H9 (cell line): ENCODE measurements around the gene BACE2. TPM values are rescaled to one million over a fixed set of nuclear protein-coding genes. Genes with fewer than 3 reads are reported as not detected.

ENCODE experiments used
- DNase-seq: peaks from one replicate; pipeline ENCODE4 v3.0.0-alpha.2; 2017
- H2AFZ ChIP-seq: one replicate; pipeline ENCODE4 v1.6.1; 2013; ENCODE audit warnings: mild to moderate bottlenecking, low read length, control low read depth, moderate library complexity
- H2AK5ac ChIP-seq: 2 replicates; pipeline ENCODE4 v1.6.1; 2013; ENCODE audit warnings: low read length, control low read depth, mixed read lengths; ENCODE audit not compliant: insufficient read length
- H2BK120ac ChIP-seq: one replicate; pipeline ENCODE4 v1.6.1; 2013; ENCODE audit warnings: low read depth, mild to moderate bottlenecking, low read length, control low read depth, inconsistent platforms; ENCODE audit not compliant: poor library complexity, severe bottlenecking
- H2BK12ac ChIP-seq: 2 replicates; pipeline ENCODE4 v1.6.1; 2013; ENCODE audit warnings: low read length, control low read depth, mixed read lengths, low read depth; ENCODE audit not compliant: insufficient read length
- H2BK15ac ChIP-seq: 2 replicates; pipeline ENCODE4 v1.6.1; 2013; ENCODE audit warnings: low read depth, low read length, control low read depth
- H2BK20ac ChIP-seq: one replicate; pipeline ENCODE4 v1.6.1; 2013; ENCODE audit warnings: low read depth, mild to moderate bottlenecking, low read length, control low read depth, inconsistent platforms; ENCODE audit not compliant: poor library complexity, severe bottlenecking
- H2BK5ac ChIP-seq: 2 replicates; pipeline ENCODE4 v1.6.1; 2013; ENCODE audit warnings: low read length, control low read depth, mixed read lengths; ENCODE audit not compliant: insufficient read length
- H3K14ac ChIP-seq: 2 replicates; pipeline ENCODE4 v1.6.1; 2013; ENCODE audit warnings: low read length, control low read depth; ENCODE audit not compliant: insufficient read depth
- H3K18ac ChIP-seq: 2 replicates; pipeline ENCODE4 v1.6.1; 2013; ENCODE audit warnings: low read depth, mild to moderate bottlenecking, mixed read lengths, low read length, control low read depth; ENCODE audit not compliant: insufficient read length
- H3K23ac ChIP-seq: 2 replicates; pipeline ENCODE4 v1.6.1; 2013; ENCODE audit warnings: low read length, control low read depth, mixed read lengths, low read depth; ENCODE audit not compliant: insufficient read length
- H3K23me2 ChIP-seq: 2 replicates; pipeline ENCODE4 v1.6.1; 2013; ENCODE audit warnings: low read depth, mild to moderate bottlenecking, mixed read lengths, low read length, control low read depth; ENCODE audit not compliant: insufficient read length, poor library complexity, severe bottlenecking
- H3K27ac ChIP-seq: 2 replicates; pipeline ENCODE4 v1.5.1; 2013; ENCODE audit warnings: low read length, control low read depth, mixed read lengths, low read depth; ENCODE audit not compliant: insufficient read length
- H3K27me3 ChIP-seq: 2 replicates; pipeline ENCODE4 v1.6.1; 2013; ENCODE audit warnings: low read length, control low read depth, inconsistent platforms; ENCODE audit not compliant: insufficient read depth
- H3K4ac ChIP-seq: 2 replicates; pipeline ENCODE4 v1.6.1; 2013; ENCODE audit warnings: low read depth, mild to moderate bottlenecking, control low read depth, inconsistent platforms, low read length, moderate library complexity
- H3K4me1 ChIP-seq: 2 replicates; pipeline ENCODE4 v1.6.1; 2013; ENCODE audit warnings: low read length, control low read depth, inconsistent platforms; ENCODE audit not compliant: insufficient read depth
- H3K4me2 ChIP-seq: 2 replicates; pipeline ENCODE4 v1.6.1; 2013; ENCODE audit warnings: low read length, control low read depth, mixed read lengths; ENCODE audit not compliant: insufficient read length, insufficient read depth
- H3K56ac ChIP-seq: 2 replicates; pipeline ENCODE4 v1.6.1; 2013; ENCODE audit warnings: low read depth, mild to moderate bottlenecking, mixed read lengths, low read length, control low read depth; ENCODE audit not compliant: insufficient read length
- H3K79me1 ChIP-seq: 2 replicates; pipeline ENCODE4 v1.6.1; 2013; ENCODE audit warnings: low read depth, mild to moderate bottlenecking, moderate library complexity, low read length, control low read depth, inconsistent platforms; ENCODE audit not compliant: insufficient read depth, poor library complexity, severe bottlenecking
- H3K79me2 ChIP-seq: 2 replicates; pipeline ENCODE4 v1.6.1; 2013; ENCODE audit warnings: low read length, control low read depth, inconsistent platforms; ENCODE audit not compliant: insufficient read depth
- H3K9ac ChIP-seq: 2 replicates; pipeline ENCODE4 v1.6.1; 2013; ENCODE audit warnings: low read length, control low read depth, mixed read lengths; ENCODE audit not compliant: insufficient read length; ENCODE audit errors: extremely low read depth
- H3K9me3 ChIP-seq: one replicate; pipeline ENCODE4 v1.6.1; 2013; ENCODE audit warnings: low read depth, low read length, inconsistent platforms; ENCODE audit not compliant: control insufficient read depth
- H3T11ph ChIP-seq: one replicate; pipeline ENCODE4 v1.6.1; 2013; ENCODE audit warnings: mild to moderate bottlenecking, low read length, control low read depth, inconsistent platforms
- H4K20me1 ChIP-seq: one replicate; pipeline ENCODE4 v1.6.1; 2013; ENCODE audit not compliant: control insufficient read depth, insufficient read length, insufficient read depth
- H4K5ac ChIP-seq: 2 replicates; pipeline ENCODE4 v1.6.1; 2013; ENCODE audit warnings: low read depth, mild to moderate bottlenecking, mixed read lengths, low read length, control low read depth; ENCODE audit not compliant: insufficient read length
- H4K8ac ChIP-seq: replicated peaks from 2 replicates; pipeline ENCODE4 v1.6.1; 2013; ENCODE audit warnings: low read length, control low read depth, mixed read lengths, low read depth; ENCODE audit not compliant: insufficient read length
- H4K91ac ChIP-seq: 2 replicates; pipeline ENCODE4 v1.6.1; 2013; ENCODE audit warnings: low read depth, mild to moderate bottlenecking, moderate library complexity, mixed read lengths, low read length, control low read depth; ENCODE audit not compliant: insufficient read length
- H3K27ac Mint-ChIP-seq, 3 experiments: 2 replicates in 2 of 3; 3 replicates in 1 of 3; pipeline ENCODE4 v1.8.0; 2020 to 2021; ENCODE audit warnings: mixed read lengths in 3 of 3, mild to moderate bottlenecking in 1 of 3, moderate library complexity in 1 of 3
- H3K27me3 Mint-ChIP-seq: 2 replicates; pipeline ENCODE4 v1.8.0; 2021; ENCODE audit warnings: low read depth, mild to moderate bottlenecking, moderate library complexity, mixed read lengths
- H3K36me3 Mint-ChIP-seq, 3 experiments: 2 replicates in 2 of 3; 3 replicates in 1 of 3; pipeline ENCODE4 v1.8.0; 2020 to 2021; ENCODE audit warnings: low read depth in 3 of 3, mixed read lengths in 3 of 3; ENCODE audit not compliant: insufficient read depth in 1 of 3
- H3K4me1 Mint-ChIP-seq, 2 experiments: 2 replicates each; pipeline ENCODE4 v1.8.0; 2020; ENCODE audit warnings: mixed read lengths in 2 of 2
- H3K4me3 Mint-ChIP-seq, 2 experiments: 2 replicates in 1 of 2; 3 replicates in 1 of 2; pipeline ENCODE4 v1.8.0; 2020 to 2021; ENCODE audit warnings: mild to moderate bottlenecking in 2 of 2, mixed read lengths in 2 of 2, moderate library complexity in 1 of 2
- H3K9me3 Mint-ChIP-seq, 2 experiments: 2 replicates in 1 of 2; 3 replicates in 1 of 2; pipeline ENCODE4 v1.8.0; 2020; ENCODE audit warnings: mild to moderate bottlenecking in 2 of 2, mixed read lengths in 2 of 2, moderate library complexity in 1 of 2
- CTCF ChIP-seq: fragments of 200-600 bp; sonication (generic); conservative IDR thresholded peaks from 3 replicates; pipeline ENCODE4 v1.8.0; 2021; ENCODE audit warnings: antibody characterized with exemption, mild to moderate bottlenecking
- WGBS: extraction: QIAGEN DNeasy Blood & Tissue Kit; methylation state at CpG from one replicate; pipeline ENCODE4 v1.1.7; 2013; ENCODE audit warnings: missing lambda C conversion rate, low lambda C conversion rate, mixed read lengths; ENCODE audit not compliant: insufficient read length; ENCODE audit errors: extremely low coverage; 5-methylcytosine and 5-hydroxymethylcytosine counted together
- total RNA-seq: library from RNA; stranded (reverse); gene quantifications from 2 replicates; pipeline ENCODE4 v1.2.1, GENCODE V29; 2021

BACE2 gene
- total RNA-seq, 1 experiment from 2014 or later = 8.0 TPM

GRCh38 chr21:41139275-41139674 is 28.7 kb upstream of the BACE2 start:
- no peak for TF ChIP-seq CTCF
- peaks cover 5% of the 10 kb centered on the region in 2 experiments; a peak in 4 of 5 replicates for H3K9me3 Mint-ChIP-seq
- no peaks in the 10 kb centered on the region; a peak in 1 of 7 replicates for H3K36me3 Mint-ChIP-seq
- no peak overlapping the region for H2AFZ ChIP-seq
- peaks cover 16% of the 10 kb centered on the region for H3K27me3 Mint-ChIP-seq
- no peaks in the 10 kb centered on the region for H3K23me2 ChIP-seq
- no peak overlapping the region for H2BK120ac ChIP-seq
- H3K79me1 ChIP-seq = no peaks in the 10 kb centered on the region
- H2BK20ac ChIP-seq = no peak overlapping the region
- no peaks in the 10 kb centered on the region for H3K27me3 ChIP-seq
- H3K27ac Mint-ChIP-seq = no peak overlapping the region
- no peak overlapping the region for H3K9ac ChIP-seq
- no peaks in the 10 kb centered on the region for H3K4me1 ChIP-seq
- H3K9me3 ChIP-seq = no peaks in the 10 kb centered on the region
- H3K4me1 Mint-ChIP-seq = peaks cover 5 to 7% of the 10 kb centered on the region in 2 experiments; a peak in 2 of 4 replicates
- no peak overlapping the region for H3K4ac ChIP-seq
- no peak overlapping the region for H2AK5ac ChIP-seq
- H3K4me3 Mint-ChIP-seq = no peak overlapping the region
- H2BK12ac ChIP-seq = no peak overlapping the region
- no peaks in the 10 kb centered on the region for H3K79me2 ChIP-seq
- H3K4me2 ChIP-seq = no peak overlapping the region
- H2BK5ac ChIP-seq = no peak overlapping the region
- no peaks in the 10 kb centered on the region for H4K20me1 ChIP-seq
- no peak overlapping the region for H3K18ac ChIP-seq
- no peak overlapping the region for H4K91ac ChIP-seq
- no peak overlapping the region for H3K14ac ChIP-seq
- H4K8ac ChIP-seq = no peak overlapping the region
- H2BK15ac ChIP-seq = no peak overlapping the region
- WGBS = no CpG with 5 or more reads among the region's 5 CpGs
- H4K5ac ChIP-seq = no peak overlapping the region
- no peak overlapping the region for H3K56ac ChIP-seq
- no peak overlapping the region for H3T11ph ChIP-seq
- no peak overlapping the region for H3K27ac ChIP-seq
- H3K23ac ChIP-seq = no peak overlapping the region
- DNase-seq = no peak
